ENCODE measurements around the gene ALDH7A1. TPM values are rescaled to one million over a fixed set of nuclear protein-coding genes. Genes with fewer than 3 reads are reported as not detected.
A peak's percentile ranks its signal among the peaks of the same experiment; 100 is the strongest.

Gene ALDH7A1
- total RNA-seq, 4 donors from 2014 or later: 35.9 to 89.7 (median 48.2) TPM

GRCh38 chr5:126499278-126499677 lies 95.7 kb downstream of the ALDH7A1 start:
- Histone ChIP-seq H3K27me3 (no peaks in the 10 kb centered on the region), H3K9me3 (no peaks in the 10 kb centered on the region), H3K4me3 (no peak overlapping the region), H3K4me1 (peaks cover 0 to 16% (median 9%) of the 10 kb centered on the region in 3 donors), H3K27ac (no peak overlapping the region), H3K36me3 (peaks cover 0 to 5% (median 0%) of the 10 kb centered on the region in 3 donors)
- WGBS, 2 donors: 39 to 58% methylated on average over 2 of the region's 2 CpGs
- intact Hi-C loops (cut with DNase I): no loop called here
- no peak for DNase-seq
- TF ChIP-seq POLR2A (IDR thresholded peaks at IDR 0.05) (no peak), CTCF (IDR thresholded peaks at IDR 0.05) (no peak)

GRCh38 chr5:126497506-126497905 lies 97.5 kb downstream of the ALDH7A1 start:
- 83 to 93% methylated on average over 5 of the region's 5 CpGs for WGBS, 2 donors
- intact Hi-C loops (cut with DNase I): no loop called here
- Histone ChIP-seq H3K36me3 (peaks cover 0 to 23% (median 3%) of the 10 kb centered on the region in 3 donors), H3K4me1 (no peaks in the 10 kb centered on the region), H3K9me3 (no peaks in the 10 kb centered on the region), H3K4me3 (no peak overlapping the region), H3K27ac (no peak overlapping the region), H3K27me3 (no peaks in the 10 kb centered on the region)
- TF ChIP-seq CTCF (IDR thresholded peaks at IDR 0.05) (no peak), POLR2A (IDR thresholded peaks at IDR 0.05) (no peak)
- no peak for DNase-seq

GRCh38 chr5:126494393-126494792 lies 100.6 kb downstream of the ALDH7A1 start:
- Histone ChIP-seq H3K4me3 (no peak overlapping the region), H3K27me3 (no peaks in the 10 kb centered on the region), H3K36me3 (peaks cover 0 to 52% (median 3%) of the 10 kb centered on the region in 3 donors), H3K9me3 (no peaks in the 10 kb centered on the region), H3K4me1 (peaks cover 0 to 19% (median 2%) of the 10 kb centered on the region in 3 donors), H3K27ac (no peak overlapping the region)
- 91 to 95% methylated on average over 3 of the region's 3 CpGs for WGBS, 2 donors
- TF ChIP-seq CTCF (IDR thresholded peaks at IDR 0.05) (no peak), POLR2A (IDR thresholded peaks at IDR 0.05) (no peak)
- intact Hi-C loops (cut with DNase I): no loop called here
- DNase-seq: no peak

GRCh38 chr5:126492939-126493338 lies 102.1 kb downstream of the ALDH7A1 start:
- Histone ChIP-seq H3K4me1 (peaks cover 0 to 29% (median 3%) of the 10 kb centered on the region in 3 donors), H3K27me3 (no peaks in the 10 kb centered on the region), H3K27ac (no peak overlapping the region), H3K36me3 (peaks cover 0 to 66% (median 3%) of the 10 kb centered on the region in 3 donors), H3K9me3 (no peaks in the 10 kb centered on the region), H3K4me3 (no peak overlapping the region)
- intact Hi-C loops (cut with DNase I): no loop called here
- 82 to 83% methylated on average over 8 of the region's 8 CpGs for WGBS, 2 donors
- TF ChIP-seq POLR2A (IDR thresholded peaks at IDR 0.05) (no peak), CTCF (IDR thresholded peaks at IDR 0.05) (peak in 2 of 6 experiments; percentile 22 to 33)
- no peak for DNase-seq

- peak in 1 of 6 experiments; percentile 8 for TF ChIP-seq CTCF (IDR thresholded peaks at IDR 0.05)
- no peak for TF ChIP-seq POLR2A (IDR thresholded peaks at IDR 0.05)
- intact Hi-C loops (cut with DNase I): no loop called here
- H3K36me3 ChIP-seq: peaks cover under 1 to 92% (median 3%) of the 10 kb centered on the region in 3 donors
- peak overlapping the region in 3 of 4 donors; percentile 57 to 79 (median 66) for H3K27ac ChIP-seq
- WGBS, 2 donors: 50 to 56% methylated on average over 12 of the region's 12 CpGs
- no peak for DNase-seq
- peaks cover 0 to 29% (median 3%) of the 10 kb centered on the region in 3 donors for H3K4me1 ChIP-seq
- H3K9me3 ChIP-seq: no peaks in the 10 kb centered on the region
- H3K27me3 ChIP-seq: no peaks in the 10 kb centered on the region
- H3K4me3 ChIP-seq: no peak overlapping the region
Measured at GRCh38 chr5:126490167-126490940, 104.7 kb downstream of the ALDH7A1 start.
